NB4 (cell line): Measurements from ENCODE around the gene STARD7.

Experiments
- DNase-seq: peaks from one replicate; pipeline ENCODE4 v3.0.0; 2010; ENCODE audit warnings: low read depth
- H3K4me3 ChIP-seq: one replicate; pipeline ENCODE4 v1.5.1; 2011; ENCODE audit warnings: mild to moderate bottlenecking, low read depth, low read length, moderate library complexity
- CTCF ChIP-seq: IDR thresholded peaks from one replicate; pipeline ENCODE4 v1.5.1; 2012; ENCODE audit warnings: low read depth, low read length
- MAX ChIP-seq: IDR thresholded peaks from 2 replicates; pipeline ENCODE4 v1.6.1; 2011; ENCODE audit warnings: low read depth, low read length
- MYC ChIP-seq: IDR thresholded peaks from 2 replicates; pipeline ENCODE4 v1.6.1; 2011; ENCODE audit warnings: low read depth, low read length
- POLR2A ChIP-seq: IDR thresholded peaks from 2 replicates; pipeline ENCODE4 v1.6.1; 2011; ENCODE audit warnings: mild to moderate bottlenecking; ENCODE audit not compliant: insufficient read length; ENCODE audit errors: extremely low read depth

The STARD7 gene

GRCh38 chr2:96198921-96199320, 9.7 kb downstream of the STARD7 start:
- no peak for TF ChIP-seq CTCF
- no peak overlapping the region for H3K4me3 ChIP-seq
- DNase-seq: no peak

- no peak for DNase-seq
- no peak overlapping the region for H3K4me3 ChIP-seq
- TF ChIP-seq MAX (no peak), MYC (no peak), POLR2A (no peak), CTCF (no peak)
Observed at GRCh38 chr2:96197546-96198255, 10.9 kb downstream of the STARD7 start.

GRCh38 chr2:96195410-96196066, 13.1 kb downstream of the STARD7 start:
- H3K4me3 ChIP-seq: no peak overlapping the region
- DNase-seq: no peak
- TF ChIP-seq POLR2A (no peak), MAX (no peak), MYC (no peak), CTCF (no peak)

GRCh38 chr2:96191937-96192670, 16.5 kb downstream of the STARD7 start:
- no peak overlapping the region for H3K4me3 ChIP-seq
- no peak for DNase-seq
- TF ChIP-seq MYC: no peak
- TF ChIP-seq POLR2A: no peak
- no peak for TF ChIP-seq CTCF
- TF ChIP-seq MAX: no peak

GRCh38 chr2:96188821-96189526, 19.7 kb downstream of the STARD7 start:
- DNase-seq: no peak
- TF ChIP-seq MYC (no peak), POLR2A (no peak), CTCF (no peak), MAX (no peak)
- H3K4me3 ChIP-seq: no peak overlapping the region
